Psoas muscle (tissue), 8 donors: Measurements from ENCODE around the gene ANAPC10. TPM values are rescaled to one million over a fixed set of nuclear protein-coding genes. Genes with fewer than 3 reads are reported as not detected.
"Not testable (repeated sequence)": the region's sequence is repeated elsewhere in the genome, so short reads cannot be mapped to it uniquely, and the experiment has no call there.

ENCODE experiments used
- ATAC-seq, 4 donors: fragments of 200-7000 bp; cut with Tn5 transposase; one replicate each; pipeline ENCODE4 v1.9.1; 2020; ENCODE audit warnings: moderate library complexity in 3 of 4, mild to moderate bottlenecking in 2 of 4
- DNase-seq, 2 donors: peaks; one replicate each; pipeline ENCODE4 v3.0.0-alpha.2; 2020
- H3K27ac ChIP-seq: fragments of 200-600 bp; one replicate; pipeline ENCODE4 v1.8.0; 2022
- H3K27me3 ChIP-seq, 3 donors: fragments of 200-600 bp in 1 of 3; one replicate each; pipeline versions ENCODE4 v1.6.1 to v1.8.0; 2013 to 2022; ENCODE audit warnings: low read length in 2 of 3, mild to moderate bottlenecking in 2 of 3, moderate library complexity in 1 of 3; ENCODE audit not compliant: insufficient read depth in 3 of 3
- H3K36me3 ChIP-seq, 2 donors: fragments of 200-600 bp in 1 of 2; one replicate each; pipeline versions ENCODE4 v1.6.1 to v1.8.0; 2013 to 2022; ENCODE audit warnings: low read depth in 1 of 2, mild to moderate bottlenecking in 1 of 2, moderate library complexity in 1 of 2; ENCODE audit not compliant: insufficient read depth in 1 of 2
- H3K4me1 ChIP-seq: fragments of 200-600 bp; one replicate; pipeline ENCODE4 v1.8.0; 2022
- H3K4me3 ChIP-seq: fragments of 200-600 bp; one replicate; pipeline ENCODE4 v1.8.0; 2022; ENCODE audit warnings: mild to moderate bottlenecking
- H3K9me3 ChIP-seq: fragments of 200-600 bp; one replicate; pipeline ENCODE4 v1.8.0; 2022
- CTCF ChIP-seq: fragments of 200-600 bp; IDR thresholded peaks from one replicate; pipeline ENCODE4 v1.8.0; 2022; ENCODE audit warnings: antibody characterized with exemption
- WGBS, 3 donors: extraction: QIAGEN DNeasy Blood & Tissue Kit; methylation state at CpG; one replicate each; pipeline versions ENCODE4 v1.1.6 to v1.1.7; 2013; 5-methylcytosine and 5-hydroxymethylcytosine counted together
- intact Hi-C, 2 donors: fragments of 100-400 bp; cut with DNase I; formaldehyde crosslinking; loops; one replicate each; pipeline versions ENCODE4 v1.11.0 to v1.14.2; 2022
- polyA plus RNA-seq, 3 donors: library from polyadenylated mRNA; stranded (reverse); fragments of 200-250 nt; gene quantifications; one replicate each; pipeline ENCODE4 v1.2.3, GENCODE V29; 2013
- total RNA-seq, 4 donors: library from RNA; stranded (reverse); fragmentation: NEBNext Ultra II Directional in 2 of 4; extraction: Animal tissue kit (Norgen Biotek cat#: 25700) in 2 of 4; gene quantifications; one replicate each; pipeline versions ENCODE4 v1.2.1 to v1.2.4, GENCODE V29; 2021 to 2023
- donor health status: healthy with polysubstance abuse.
- donor health status: DM: no; HTN: no; CAD: no; lungs with moderate emphysema.
- donor health status: Bipolar disorder and iron deficiency.
- donor health status: healthy.
- donor health status: DM: yes; HTN: yes; CAD: no.
- donor health status: DM: no; HTN: no; CAD: no.
- donor health status: DM: no; HTN: no; CAD: no.
- donor health status: DM: yes; HTN: yes; CAD: no.

ANAPC10 gene
- total and polyA plus RNA-seq, 7 donors, result 16.5 to 26.8 (median 18.0) TPM

DNA sequence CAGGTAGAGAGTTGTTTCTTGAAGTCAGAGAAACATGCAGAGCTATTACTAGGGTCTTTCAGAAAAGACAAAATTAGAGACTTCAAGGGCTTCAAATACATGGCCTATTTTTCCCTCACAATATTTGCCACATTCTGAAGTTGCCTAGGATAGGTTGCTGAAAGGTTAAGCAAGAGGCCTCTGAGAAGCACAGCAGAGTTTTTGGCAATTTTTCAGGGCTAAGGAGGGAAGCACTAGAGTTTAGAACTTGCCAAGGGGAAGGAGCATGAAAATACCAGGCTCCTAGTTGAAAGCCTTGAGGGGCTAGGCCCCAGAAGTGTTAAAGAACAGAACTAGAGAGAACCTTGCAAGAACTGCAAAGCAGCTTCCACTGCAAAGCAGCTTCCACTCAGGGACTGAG is 86.4 kb downstream of the ANAPC10 start:
- Histone ChIP-seq H3K4me1 (peaks cover 10% of the 10 kb centered on the region), H3K4me3 (no peak overlapping the region), H3K9me3 (no peaks in the 10 kb centered on the region), H3K27me3 (no peaks in the 10 kb centered on the region), H3K36me3 (no peaks in the 10 kb centered on the region), H3K27ac (no peak overlapping the region)
- DNase-seq (no peak), ATAC-seq (peak in 1 of 4 donors; percentile 41)
- intact Hi-C loops, result no loop called here
- TF ChIP-seq CTCF, result no peak

DNA sequence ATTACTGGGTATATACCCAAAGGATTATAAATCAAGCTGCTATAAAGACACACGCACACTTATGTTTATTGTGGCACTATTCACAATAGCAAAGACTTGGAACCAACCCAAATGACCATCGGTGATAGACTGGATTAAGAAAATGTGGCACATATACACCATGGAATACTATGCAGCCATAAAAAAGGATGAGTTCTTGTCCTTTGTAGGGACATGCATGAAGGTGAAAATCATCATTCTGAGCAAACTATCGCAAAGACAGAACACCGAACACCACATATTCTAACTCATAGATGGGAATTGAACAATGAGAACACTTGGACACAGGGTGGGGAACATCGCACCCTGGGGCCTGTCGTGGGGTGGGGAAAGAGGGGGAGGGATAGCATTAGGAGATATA is 87.7 kb downstream of the ANAPC10 start:
- DNase-seq, H3K27ac ChIP-seq, H3K36me3 ChIP-seq, intact Hi-C loops, H3K4me3 ChIP-seq, H3K27me3 ChIP-seq, ATAC-seq, H3K9me3 ChIP-seq: not testable (repeated sequence)
- WGBS, 3 donors, result 95 to 98% (median 95%) methylated on average over 6 of the region's 6 CpGs
- H3K4me1 ChIP-seq, result peaks cover 10% of the 10 kb centered on the region

GRCh38 chr4:145003675-145004074 is 94.3 kb downstream of the ANAPC10 start:
- TF ChIP-seq CTCF, result no peak
- DNase-seq, result no peak
- H3K4me1 ChIP-seq, result no peaks in the 10 kb centered on the region
- no peak overlapping the region for H3K27ac ChIP-seq
- no peaks in the 10 kb centered on the region for H3K27me3 ChIP-seq
- no peaks in the 10 kb centered on the region for H3K36me3 ChIP-seq
- ATAC-seq, result no peak
- WGBS, 3 donors, result 69 to 76% (median 75%) methylated on average over 2 of the region's 2 CpGs
- H3K9me3 ChIP-seq, result no peaks in the 10 kb centered on the region
- intact Hi-C loops, result no loop called here
- H3K4me3 ChIP-seq, result no peak overlapping the region

- no peak overlapping the region for H3K4me3 ChIP-seq
- H3K9me3 ChIP-seq, result no peaks in the 10 kb centered on the region
- no peak for TF ChIP-seq CTCF
- intact Hi-C loops, result no loop called here
- WGBS, 3 donors, result 90 to 92% (median 91%) methylated on average over 3 of the region's 3 CpGs
- no peaks in the 10 kb centered on the region for H3K4me1 ChIP-seq
- H3K27ac ChIP-seq, result no peak overlapping the region
- no peak for DNase-seq
- no peak for ATAC-seq
- H3K27me3 ChIP-seq, result no peaks in the 10 kb centered on the region
- no peaks in the 10 kb centered on the region for H3K36me3 ChIP-seq
Measured at GRCh38 chr4:145001635-145002034, 96.4 kb downstream of the ANAPC10 start.

DNA sequence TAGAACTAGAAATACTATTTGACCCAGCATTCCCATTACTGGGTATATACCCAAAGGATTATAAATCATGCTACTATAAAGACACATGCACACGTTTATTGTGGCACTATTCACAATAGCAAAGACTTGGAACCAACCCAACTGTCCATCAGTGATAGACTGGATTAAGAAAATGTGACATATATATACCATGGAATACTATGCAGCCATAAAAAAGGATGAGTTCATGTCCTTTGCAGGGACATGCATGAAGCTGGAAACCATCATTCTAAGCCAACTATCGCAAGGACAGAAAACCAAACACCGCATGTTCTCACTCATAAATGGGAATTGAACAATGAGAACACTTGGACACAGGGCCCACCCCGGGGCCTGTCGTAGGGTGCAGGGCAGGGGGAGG is 97.3 kb downstream of the ANAPC10 start:
- H3K36me3 ChIP-seq, H3K27ac ChIP-seq, H3K4me1 ChIP-seq, DNase-seq, intact Hi-C loops, H3K4me3 ChIP-seq, H3K9me3 ChIP-seq, H3K27me3 ChIP-seq, ATAC-seq: not testable (repeated sequence)
- 95 to 96% (median 96%) methylated on average over 5 of the region's 5 CpGs for WGBS, 3 donors

- no peaks in the 10 kb centered on the region for H3K36me3 ChIP-seq
- H3K27ac ChIP-seq, result no peak overlapping the region
- H3K4me1 ChIP-seq, result no peaks in the 10 kb centered on the region
- WGBS, 3 donors, result 56 to 74% (median 68%) methylated on average over 2 of the region's 2 CpGs
- no peak for TF ChIP-seq CTCF
- no peaks in the 10 kb centered on the region for H3K9me3 ChIP-seq
- intact Hi-C loops, result no loop called here
- ATAC-seq (no peak), DNase-seq (no peak)
- no peak overlapping the region for H3K4me3 ChIP-seq
- no peaks in the 10 kb centered on the region for H3K27me3 ChIP-seq
Measured at GRCh38 chr4:144989306-144989705, 108.7 kb downstream of the ANAPC10 start.
